Muscle layer of duodenum (tissue), 2 donors: ENCODE measurements around the gene SHC4.
"Not testable (repeated sequence)": the region's sequence is repeated elsewhere in the genome, so short reads cannot be mapped to it uniquely, and the experiment has no call there.

Experiments
- H3K27ac ChIP-seq: one replicate; pipeline ENCODE4 v1.7.0; 2013; ENCODE audit warnings: mild to moderate bottlenecking, low read length
- H3K27me3 ChIP-seq: one replicate; pipeline ENCODE4 v1.7.0; 2013; ENCODE audit warnings: low read depth, mild to moderate bottlenecking, control low read depth, low read length
- H3K36me3 ChIP-seq, 2 donors: one replicate each; pipeline ENCODE4 v1.7.0; 2013; ENCODE audit warnings: low read length in 2 of 2, control low read depth in 1 of 2, mild to moderate bottlenecking in 1 of 2; ENCODE audit not compliant: insufficient read depth in 2 of 2, control insufficient read depth in 1 of 2
- H3K4me1 ChIP-seq, 2 donors: one replicate each; pipeline ENCODE4 v1.7.0; 2013; ENCODE audit warnings: low read length in 2 of 2, mild to moderate bottlenecking in 2 of 2, control low read depth in 1 of 2, moderate library complexity in 1 of 2; ENCODE audit not compliant: insufficient read depth in 2 of 2, control insufficient read depth in 1 of 2
- H3K4me3 ChIP-seq, 2 donors: one replicate each; pipeline ENCODE4 v1.7.0; 2013; ENCODE audit warnings: low read length in 2 of 2, low read depth in 1 of 2, mild to moderate bottlenecking in 1 of 2
- H3K9me3 ChIP-seq, 2 donors: one replicate each; pipeline ENCODE4 v1.7.0; 2013; ENCODE audit warnings: low read length in 2 of 2, control low read depth in 1 of 2, mild to moderate bottlenecking in 1 of 2; ENCODE audit not compliant: control insufficient read depth in 1 of 2
- donor health status: healthy.

SHC4 gene

DNA sequence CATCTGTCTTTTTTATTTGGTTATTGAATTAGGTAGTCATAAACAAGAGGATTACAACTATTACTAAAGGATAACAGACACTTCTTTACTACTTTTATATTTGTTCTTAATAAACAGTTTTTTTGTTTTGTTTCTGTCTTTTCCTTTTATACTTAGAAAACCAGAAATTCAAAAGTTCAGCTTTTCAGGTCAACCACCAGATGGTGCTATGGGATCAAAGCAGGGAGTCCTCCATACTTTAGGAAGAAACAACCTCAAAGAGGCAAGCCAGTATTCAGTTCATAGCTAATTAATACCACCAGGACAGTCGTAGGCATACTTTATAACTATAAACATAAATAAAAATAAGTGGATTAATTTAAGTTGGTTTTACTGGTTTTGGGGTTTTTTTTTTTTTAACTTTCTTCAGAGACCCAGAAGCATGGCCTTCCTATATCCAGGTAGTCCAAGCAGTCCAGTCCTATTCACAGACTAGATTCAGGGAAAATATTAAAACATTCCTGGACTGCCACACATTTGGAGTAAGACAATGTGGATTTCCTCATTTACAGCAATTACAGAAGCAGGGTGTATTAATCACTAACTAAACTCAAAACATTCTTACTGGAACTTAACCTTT is 101.8 kb downstream of the SHC4 start:
- H3K9me3 ChIP-seq, result no peaks in the 10 kb centered on the region
- no peak overlapping the region for H3K27ac ChIP-seq
- H3K4me3 ChIP-seq, result no peak overlapping the region
- H3K36me3 ChIP-seq, result no peaks in the 10 kb centered on the region
- H3K4me1 ChIP-seq, result no peaks in the 10 kb centered on the region
- H3K27me3 ChIP-seq, result no peaks in the 10 kb centered on the region

DNA sequence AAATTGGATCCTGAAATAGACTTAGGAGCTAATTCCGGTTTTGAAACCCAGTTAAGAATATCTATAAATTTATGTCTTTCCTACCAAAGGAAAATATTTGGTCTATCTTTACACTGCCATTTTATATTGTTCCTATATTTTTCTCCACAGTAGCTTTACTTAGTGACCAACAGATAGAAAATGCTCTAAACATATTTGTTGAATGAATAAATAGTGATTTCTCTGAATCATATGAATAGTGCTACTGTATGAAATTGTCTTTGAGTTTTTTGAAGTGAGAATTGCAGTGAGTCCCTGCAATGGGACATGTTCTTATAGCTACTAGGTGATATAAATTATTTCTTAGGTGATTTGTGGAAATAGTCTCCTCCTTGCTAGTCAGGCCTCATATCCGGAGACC is 104.3 kb downstream of the SHC4 start:
- Histone ChIP-seq H3K27me3 (no peaks in the 10 kb centered on the region), H3K36me3 (no peaks in the 10 kb centered on the region), H3K27ac (no peak overlapping the region), H3K4me1 (peaks cover 0 to 8% of the 10 kb centered on the region in 2 donors), H3K4me3 (no peak overlapping the region), H3K9me3 (no peaks in the 10 kb centered on the region)

DNA sequence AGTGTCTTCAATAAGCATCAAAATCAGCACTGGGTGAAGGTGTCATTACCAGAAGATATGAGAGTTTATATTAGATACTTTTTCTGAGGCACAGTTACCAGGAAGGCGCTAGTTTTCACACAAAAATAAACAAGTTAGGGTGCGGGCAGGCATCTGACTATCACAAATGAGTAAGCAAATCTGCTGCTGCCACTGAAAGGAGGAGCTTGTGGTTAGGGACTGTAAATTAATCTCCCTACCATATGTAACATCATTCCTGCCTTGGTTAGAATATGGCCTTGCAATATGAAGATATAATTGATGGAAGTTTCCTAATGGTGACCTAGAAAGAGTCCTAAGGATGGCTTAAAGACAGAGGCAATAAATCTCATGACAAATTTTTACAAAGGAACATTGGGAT is 105.3 kb downstream of the SHC4 start:
- H3K36me3 ChIP-seq, result no peaks in the 10 kb centered on the region
- H3K27ac ChIP-seq, result no peak overlapping the region
- peaks cover 0 to 8% of the 10 kb centered on the region in 2 donors for H3K4me1 ChIP-seq
- H3K27me3 ChIP-seq, result no peaks in the 10 kb centered on the region
- H3K9me3 ChIP-seq, result no peaks in the 10 kb centered on the region
- H3K4me3 ChIP-seq, result no peak overlapping the region

DNA sequence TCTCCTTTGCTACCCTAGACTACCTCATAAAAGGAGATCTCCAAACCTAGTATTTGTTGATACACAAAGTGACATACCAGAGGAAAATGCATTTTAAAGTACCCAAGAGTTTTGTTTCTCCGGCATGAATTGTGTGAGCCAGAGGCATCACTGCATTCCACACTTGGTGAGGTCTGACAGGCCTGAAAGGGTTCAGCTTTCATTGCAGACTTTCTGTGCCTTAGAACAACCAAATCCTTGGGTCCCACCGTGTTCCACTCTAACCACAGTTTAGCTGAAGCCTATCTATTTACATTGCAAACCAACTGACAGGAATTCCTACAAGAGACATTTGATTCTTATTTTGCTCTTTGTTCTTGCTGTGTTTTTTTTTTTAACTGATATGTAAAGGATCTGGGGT is 106.8 kb downstream of the SHC4 start:
- no peaks in the 10 kb centered on the region for H3K36me3 ChIP-seq
- H3K9me3 ChIP-seq, result no peaks in the 10 kb centered on the region
- H3K4me3 ChIP-seq, result no peak overlapping the region
- H3K4me1 ChIP-seq, result peaks cover 0 to 8% of the 10 kb centered on the region in 2 donors
- H3K27me3 ChIP-seq, result no peaks in the 10 kb centered on the region
- H3K27ac ChIP-seq, result no peak overlapping the region

DNA sequence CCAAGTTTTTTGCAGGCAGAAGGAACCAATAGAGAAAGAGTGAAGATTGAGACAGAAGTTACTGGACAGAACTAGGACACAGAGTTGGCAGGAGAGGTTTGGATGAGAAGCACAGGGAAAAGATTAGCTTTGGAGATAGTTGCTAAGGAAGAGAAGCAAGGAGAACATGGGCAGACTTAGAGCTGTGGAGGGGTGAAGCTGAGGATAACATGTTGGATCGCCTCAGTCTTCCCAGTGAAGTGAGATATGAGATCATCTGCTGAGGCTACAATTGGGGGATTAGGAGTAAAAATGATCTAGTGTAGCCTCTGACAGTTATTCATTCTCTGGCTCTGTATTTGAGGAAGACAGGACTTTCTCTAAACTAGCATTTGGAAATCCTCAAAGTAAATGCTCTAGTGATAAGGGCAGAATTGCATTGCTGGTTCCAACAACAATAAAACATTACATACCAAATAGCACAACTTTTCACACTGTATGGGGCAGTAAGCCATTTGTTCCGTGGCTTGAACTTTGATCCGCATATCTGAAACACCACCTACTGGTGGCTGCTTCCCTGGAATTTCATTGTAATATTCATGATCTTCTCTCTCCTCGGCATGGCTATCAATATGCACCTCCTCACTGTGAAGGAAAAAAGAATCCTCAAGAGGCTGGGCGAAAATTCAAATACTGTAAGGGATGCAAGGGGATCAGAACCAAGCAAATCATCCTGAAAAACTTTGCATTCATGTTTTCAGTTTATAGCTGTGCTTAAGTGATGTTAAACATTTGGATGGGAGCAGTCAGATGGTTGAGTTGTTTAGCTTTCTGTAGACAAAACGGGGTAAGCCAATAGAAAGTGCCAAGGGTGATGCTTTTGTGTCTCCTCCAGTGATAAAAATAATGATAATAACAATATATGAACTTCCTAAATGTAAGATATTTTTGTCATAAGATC is 107.9 kb downstream of the SHC4 start:
- Histone ChIP-seq H3K27me3 (no peaks in the 10 kb centered on the region), H3K4me3 (no peak overlapping the region), H3K36me3 (no peaks in the 10 kb centered on the region), H3K9me3 (no peaks in the 10 kb centered on the region), H3K27ac (no peak overlapping the region), H3K4me1 (peaks cover 0 to 8% of the 10 kb centered on the region in 2 donors)

DNA sequence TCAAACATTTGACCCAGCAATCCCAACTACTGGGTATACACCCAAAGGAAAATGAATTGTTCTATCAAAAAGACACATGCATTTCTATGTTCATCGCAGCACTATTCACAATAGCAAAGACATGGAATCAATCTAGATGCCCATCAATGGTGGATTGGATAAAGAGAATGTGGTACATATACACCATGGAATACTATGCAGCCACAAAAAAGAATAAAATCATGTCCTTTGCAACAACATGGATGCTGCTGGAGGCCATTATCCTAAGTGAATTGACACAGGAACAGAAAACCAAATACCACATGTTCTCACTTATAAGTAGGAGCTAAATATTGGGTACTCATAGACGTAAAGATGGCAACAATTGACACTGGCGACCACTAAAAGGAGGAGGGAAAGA is 109.3 kb downstream of the SHC4 start:
- not testable (repeated sequence) for H3K4me1 ChIP-seq, H3K4me3 ChIP-seq, H3K36me3 ChIP-seq, H3K27me3 ChIP-seq, H3K27ac ChIP-seq, H3K9me3 ChIP-seq

DNA sequence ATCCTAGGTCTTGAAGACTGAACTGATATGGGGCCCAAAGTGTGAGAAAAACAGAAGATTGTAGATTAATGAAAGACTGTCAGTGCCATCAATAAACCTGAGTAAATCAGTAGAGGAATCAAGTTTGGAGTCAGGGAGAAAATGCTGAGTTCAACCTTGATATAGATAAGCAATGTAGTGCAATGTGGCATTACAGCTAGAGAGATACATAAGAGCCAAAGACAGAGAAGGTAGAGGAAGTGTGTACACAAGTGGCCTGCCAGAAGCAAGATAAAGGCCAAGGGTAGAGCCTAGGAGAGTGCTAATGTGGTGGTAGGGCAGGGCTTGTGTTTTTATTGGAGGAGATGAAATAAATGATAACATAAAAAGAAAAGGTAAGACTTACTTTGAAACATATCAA is 111.8 kb downstream of the SHC4 start:
- Histone ChIP-seq H3K9me3 (no peaks in the 10 kb centered on the region), H3K4me3 (no peak overlapping the region), H3K27me3 (no peaks in the 10 kb centered on the region), H3K36me3 (no peaks in the 10 kb centered on the region), H3K4me1 (peaks cover 0 to 8% of the 10 kb centered on the region in 2 donors), H3K27ac (no peak overlapping the region)

DNA sequence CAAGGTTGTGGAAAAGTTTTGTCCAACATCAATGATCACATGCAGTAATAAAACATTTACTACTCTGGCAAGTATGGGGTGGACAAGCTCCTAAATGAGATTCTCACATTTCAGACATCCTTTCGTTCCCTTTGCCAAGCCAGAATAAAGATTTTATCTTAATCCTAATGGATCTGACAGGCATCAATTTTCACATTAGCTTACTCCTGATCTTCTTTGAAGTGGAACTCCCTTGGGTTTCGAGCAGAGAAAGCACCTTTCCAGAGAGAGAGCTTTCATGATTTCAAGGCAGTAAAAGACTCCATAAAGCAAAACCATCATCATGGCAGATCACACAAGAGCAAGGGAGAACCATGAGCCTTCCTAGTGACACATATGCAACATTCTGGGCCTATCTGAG is 113.1 kb downstream of the SHC4 start:
- H3K9me3 ChIP-seq, result no peaks in the 10 kb centered on the region
- H3K4me1 ChIP-seq, result peaks cover 0 to 5% of the 10 kb centered on the region in 2 donors
- H3K27me3 ChIP-seq, result no peaks in the 10 kb centered on the region
- no peak overlapping the region for H3K4me3 ChIP-seq
- no peak overlapping the region for H3K27ac ChIP-seq
- H3K36me3 ChIP-seq, result no peaks in the 10 kb centered on the region

DNA sequence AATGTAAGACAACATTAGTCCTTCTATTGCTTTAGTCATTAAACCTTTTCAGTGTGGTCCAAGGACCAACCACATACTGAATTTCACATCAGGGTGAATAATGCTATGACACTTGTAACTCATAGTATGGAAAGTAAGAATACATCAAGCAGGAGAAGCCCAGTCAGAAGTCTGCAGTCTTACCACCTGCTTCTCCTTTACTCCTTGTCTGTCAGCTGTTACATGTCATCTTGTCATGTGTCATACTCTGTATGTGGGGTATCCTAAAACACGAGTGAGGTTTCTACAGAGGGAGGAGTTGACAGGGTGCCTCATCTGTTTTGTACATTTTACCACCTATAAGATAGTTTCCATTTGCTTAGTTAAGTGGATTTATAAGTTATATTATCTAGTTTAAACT is 118.6 kb downstream of the SHC4 start:
- Histone ChIP-seq H3K4me1 (no peaks in the 10 kb centered on the region), H3K27ac (no peak overlapping the region), H3K27me3 (no peaks in the 10 kb centered on the region), H3K9me3 (no peaks in the 10 kb centered on the region), H3K4me3 (no peak overlapping the region), H3K36me3 (no peaks in the 10 kb centered on the region)

DNA sequence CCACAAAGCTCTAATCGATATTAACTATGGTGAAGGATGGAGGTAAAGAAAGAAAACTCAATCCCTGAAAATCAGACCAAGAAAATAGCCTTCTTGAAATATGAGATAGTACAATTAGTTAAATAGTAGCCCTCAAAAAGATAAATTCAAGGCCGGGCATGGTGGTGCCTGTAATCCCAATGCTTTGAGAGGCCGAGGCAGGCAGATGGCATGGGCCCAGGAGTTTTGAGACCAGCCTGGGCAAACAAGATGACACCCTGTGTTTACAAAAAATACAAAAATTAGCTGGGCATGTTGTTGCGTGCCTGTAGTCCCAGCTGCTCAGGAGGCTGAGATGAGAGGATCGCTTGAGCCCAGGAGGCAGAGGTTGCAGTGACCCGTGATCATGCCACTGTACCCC is 121.2 kb downstream of the SHC4 start:
- Histone ChIP-seq H3K4me1 (no peaks in the 10 kb centered on the region), H3K4me3 (no peak overlapping the region), H3K36me3 (no peaks in the 10 kb centered on the region), H3K9me3 (no peaks in the 10 kb centered on the region), H3K27ac (no peak overlapping the region), H3K27me3 (no peaks in the 10 kb centered on the region)

DNA sequence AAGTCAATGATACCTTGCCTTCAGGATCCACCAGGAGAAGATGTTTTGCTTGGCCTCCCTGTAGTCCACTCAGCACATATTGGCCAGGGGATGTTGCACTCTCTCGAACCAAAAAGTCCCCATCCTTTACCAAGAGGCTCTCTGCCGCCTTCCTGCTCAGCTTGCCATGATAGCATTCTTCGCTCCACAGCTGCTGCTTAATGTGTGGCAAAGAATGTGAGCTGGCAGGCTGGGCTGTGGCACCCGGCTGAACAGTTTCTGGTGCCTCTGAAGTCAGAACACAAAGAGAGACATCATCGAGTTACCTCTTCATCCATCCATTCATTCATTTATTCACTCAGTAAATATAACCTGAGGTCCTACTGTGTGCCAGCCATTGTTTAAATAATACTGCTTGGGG is 129.0 kb downstream of the SHC4 start:
- no peaks in the 10 kb centered on the region for H3K4me1 ChIP-seq

More for the DNA sequence above, 129.0 kb downstream of the SHC4 start:
- Histone ChIP-seq H3K36me3 (peaks cover 0 to 6% of the 10 kb centered on the region in 2 donors), H3K4me3 (no peak overlapping the region), H3K27ac (no peak overlapping the region), H3K27me3 (no peaks in the 10 kb centered on the region), H3K9me3 (peaks cover 0 to 3% of the 10 kb centered on the region in 2 donors)
